ENCODE measurements around the gene NFE2L1. TPM values are rescaled to one million over a fixed set of nuclear protein-coding genes. Genes with fewer than 3 reads are reported as not detected.

Gene NFE2L1
- total and polyA plus RNA-seq, 2 of the 8 experiments (the other 6 are each of a cell fraction or from before 2014, with no cell fraction given): 140 to 143 TPM

DNA sequence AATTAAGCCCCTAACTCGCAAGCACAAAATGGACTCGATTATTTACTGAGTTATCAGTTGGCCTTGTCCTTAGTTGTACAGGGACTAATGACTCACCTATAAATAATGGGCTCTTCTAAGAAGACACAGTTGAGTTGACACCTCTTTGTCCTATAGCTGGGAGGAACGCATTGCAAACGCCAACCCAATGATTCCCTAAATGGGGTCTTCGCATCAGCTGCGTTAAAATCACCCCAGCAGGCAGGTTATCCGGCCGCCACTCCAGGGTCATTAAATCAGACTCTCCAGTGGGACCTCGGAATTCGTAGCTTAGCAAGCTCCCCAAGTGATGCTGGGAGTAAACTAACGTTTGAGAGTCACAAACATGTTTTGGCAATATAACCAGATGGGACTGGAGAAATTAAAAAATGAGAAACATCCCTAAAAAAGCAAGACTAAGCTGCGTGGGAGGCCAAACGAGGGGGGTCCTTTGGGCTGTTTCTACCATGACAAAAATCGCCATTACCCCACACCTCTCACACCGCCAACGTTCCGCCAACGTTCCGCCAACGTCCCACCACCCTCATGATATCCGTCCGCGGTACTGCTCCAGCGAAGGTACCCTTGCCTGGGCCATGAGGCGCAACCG, 932 bp upstream of the NFE2L1 start (continued):
- TF ChIP-seq ASH2L (IDR thresholded peaks at IDR 0.05; ENCODE audit: low read length) (peak; percentile 59), KDM4A (IDR thresholded peaks at IDR 0.05; ENCODE audit: low read depth, low read length, severe bottlenecking) (peak; percentile 80)

Data from H1 (cell line).